ENCODE measurements around the gene BMPR2. TPM values are rescaled to one million over a fixed set of nuclear protein-coding genes. Genes with fewer than 3 reads are reported as not detected.
A peak's percentile ranks its signal among the peaks of the same experiment; 100 is the strongest.

The BMPR2 gene
- 47.9 TPM for total RNA-seq

DNA sequence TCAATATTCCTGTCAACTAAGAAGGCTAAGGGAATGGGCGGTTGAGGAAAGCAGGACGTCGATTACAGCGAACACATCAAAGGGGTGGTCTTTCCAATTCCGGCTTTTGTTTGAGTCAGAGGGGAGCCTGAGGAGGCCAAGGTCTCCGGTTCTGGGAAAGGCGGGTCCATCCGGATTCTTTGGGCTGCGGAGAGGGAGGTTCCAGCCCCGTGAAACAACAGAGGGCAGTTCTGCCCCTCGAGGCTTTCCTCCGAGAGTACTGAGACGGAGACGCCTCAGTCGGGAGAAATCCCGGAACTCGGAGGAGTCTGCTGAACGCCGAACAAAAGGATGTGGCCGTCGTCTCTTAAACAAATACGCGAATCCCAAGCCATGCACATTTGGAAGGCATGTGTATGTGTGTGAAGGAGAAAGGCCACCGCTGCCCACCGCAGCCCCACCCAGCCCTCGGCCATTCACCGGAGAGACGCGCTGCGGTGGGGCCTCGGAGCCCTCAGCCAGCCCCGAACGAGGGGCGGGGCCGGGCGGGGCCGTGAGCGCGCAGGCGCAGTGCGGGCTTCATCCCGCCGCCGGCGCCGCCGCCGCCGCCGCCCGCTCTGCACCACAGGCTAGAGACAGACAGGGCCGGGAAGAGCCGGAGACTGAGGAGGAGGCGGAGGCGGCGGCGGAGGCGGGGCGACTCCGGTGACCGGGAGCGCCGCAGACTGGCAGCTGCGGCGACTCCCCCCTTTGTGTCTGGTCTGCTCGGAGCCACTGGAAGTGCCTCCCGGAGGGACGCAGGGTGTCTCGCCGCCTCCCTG is at the start of gene BMPR2:
Gene BMPR2 (plus strand): TSS at position 719 of the 800 bp plus-strand sequence. CDS start 1,148 bp downstream, outside the sequence.
- Histone ChIP-seq H3K27me3 (no peaks in the 10 kb centered on the region), H3K4me1 (peaks cover 15% of the 10 kb centered on the region), H3K27ac (peak within 1 kb of the TSS; percentile 99), H3K9me3 (no peaks in the 10 kb centered on the region), H3K4me3 (peak within 1 kb of the TSS; percentile 89 to 91), H3K36me3 (no peaks in the 10 kb centered on the region)
- DNase-seq (ENCODE audit: extremely low spot score in 2 of 2), result peak in 1 of 2 donors; percentile 94
- intact Hi-C loops (cut with DNase I), result loop anchor here (5.0 kb wide), 1 partner anchor 109 kb away; the partner anchor contains the start of gene NOP58
- TF ChIP-seq, protein P1, sequence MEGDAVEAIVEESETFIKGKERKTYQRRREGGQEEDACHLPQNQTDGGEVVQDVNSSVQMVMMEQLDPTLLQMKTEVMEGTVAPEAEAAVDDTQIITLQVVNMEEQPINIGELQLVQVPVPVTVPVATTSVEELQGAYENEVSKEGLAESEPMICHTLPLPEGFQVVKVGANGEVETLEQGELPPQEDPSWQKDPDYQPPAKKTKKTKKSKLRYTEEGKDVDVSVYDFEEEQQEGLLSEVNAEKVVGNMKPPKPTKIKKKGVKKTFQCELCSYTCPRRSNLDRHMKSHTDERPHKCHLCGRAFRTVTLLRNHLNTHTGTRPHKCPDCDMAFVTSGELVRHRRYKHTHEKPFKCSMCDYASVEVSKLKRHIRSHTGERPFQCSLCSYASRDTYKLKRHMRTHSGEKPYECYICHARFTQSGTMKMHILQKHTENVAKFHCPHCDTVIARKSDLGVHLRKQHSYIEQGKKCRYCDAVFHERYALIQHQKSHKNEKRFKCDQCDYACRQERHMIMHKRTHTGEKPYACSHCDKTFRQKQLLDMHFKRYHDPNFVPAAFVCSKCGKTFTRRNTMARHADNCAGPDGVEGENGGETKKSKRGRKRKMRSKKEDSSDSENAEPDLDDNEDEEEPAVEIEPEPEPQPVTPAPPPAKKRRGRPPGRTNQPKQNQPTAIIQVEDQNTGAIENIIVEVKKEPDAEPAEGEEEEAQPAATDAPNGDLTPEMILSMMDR (IDR thresholded peaks at IDR 0.05), result no peak
- TF ChIP-seq POLR2AphosphoS5 (IDR thresholded peaks at IDR 0.05; ENCODE audit: insufficient read depth in 1 of 2, low read depth in 1 of 2) (peak in 1 of 2 donors; percentile 87), POLR2A (IDR thresholded peaks at IDR 0.05) (peak in 1 of 2 donors; percentile 87)

GRCh38 chr2:202327858-202328257 is 48.3 kb upstream of the BMPR2 start:
- no peak overlapping the region for H3K4me3 ChIP-seq
- TF ChIP-seq, protein P1 (IDR thresholded peaks at IDR 0.05), result no peak
- TF ChIP-seq POLR2A (IDR thresholded peaks at IDR 0.05) (no peak), POLR2AphosphoS5 (IDR thresholded peaks at IDR 0.05; ENCODE audit: insufficient read depth in 1 of 2, low read depth in 1 of 2) (no peak)
- no peak for DNase-seq (ENCODE audit: extremely low spot score in 2 of 2)
- no peaks in the 10 kb centered on the region for H3K27me3 ChIP-seq
- no peaks in the 10 kb centered on the region for H3K4me1 ChIP-seq
- no peaks in the 10 kb centered on the region for H3K36me3 ChIP-seq
- intact Hi-C loops (cut with DNase I), result no loop called here
- no peaks in the 10 kb centered on the region for H3K9me3 ChIP-seq
- no peak overlapping the region for H3K27ac ChIP-seq

- TF ChIP-seq, protein P1 (IDR thresholded peaks at IDR 0.05), result no peak
- TF ChIP-seq POLR2AphosphoS5 (IDR thresholded peaks at IDR 0.05; ENCODE audit: insufficient read depth in 1 of 2, low read depth in 1 of 2), result no peak
- TF ChIP-seq POLR2A (IDR thresholded peaks at IDR 0.05), result no peak
- Histone ChIP-seq H3K4me1 (no peaks in the 10 kb centered on the region), H3K4me3 (no peak overlapping the region), H3K36me3 (no peaks in the 10 kb centered on the region), H3K9me3 (no peaks in the 10 kb centered on the region), H3K27me3 (no peaks in the 10 kb centered on the region), H3K27ac (no peak overlapping the region)
- no peak for DNase-seq (ENCODE audit: extremely low spot score in 2 of 2)
- intact Hi-C loops (cut with DNase I), result no loop called here
These were observed 40.2 kb upstream of the BMPR2 start for GRCh38 chr2:202335791-202336467.

DNA sequence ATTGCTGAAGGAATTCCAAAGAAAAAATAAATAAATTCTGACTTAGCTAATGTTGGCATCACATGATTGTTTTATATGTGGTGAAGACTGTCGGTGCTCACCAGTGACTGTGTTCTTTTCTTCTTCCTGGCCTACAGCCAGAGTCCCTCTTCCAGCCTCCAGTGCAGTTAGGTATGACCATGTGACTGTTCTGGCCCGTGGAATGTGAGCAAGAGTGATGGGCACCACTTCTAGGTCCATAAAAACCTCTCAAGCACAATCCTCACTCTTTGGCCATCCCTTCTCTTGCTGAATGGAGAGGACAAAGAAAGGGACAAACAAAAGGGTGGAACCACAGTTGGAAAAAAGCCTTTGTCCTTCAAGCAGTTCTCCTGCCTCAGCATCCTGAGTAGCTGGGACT is 39.0 kb upstream of the BMPR2 start:
- no peak overlapping the region for H3K27ac ChIP-seq
- no peak overlapping the region for H3K4me3 ChIP-seq
- H3K36me3 ChIP-seq, result no peaks in the 10 kb centered on the region
- no peaks in the 10 kb centered on the region for H3K4me1 ChIP-seq
- no peaks in the 10 kb centered on the region for H3K27me3 ChIP-seq
- intact Hi-C loops (cut with DNase I), result no loop called here
- H3K9me3 ChIP-seq, result no peaks in the 10 kb centered on the region
- DNase-seq (ENCODE audit: extremely low spot score in 2 of 2), result no peak
- TF ChIP-seq, protein P1 (IDR thresholded peaks at IDR 0.05), result no peak
- TF ChIP-seq POLR2A (IDR thresholded peaks at IDR 0.05), result no peak
- TF ChIP-seq POLR2AphosphoS5 (IDR thresholded peaks at IDR 0.05; ENCODE audit: insufficient read depth in 1 of 2, low read depth in 1 of 2), result no peak

Measured in vagina (tissue), 2 donors.